ENCODE results near the gene INPP5B. TPM values are rescaled to one million over a fixed set of nuclear protein-coding genes. Genes with fewer than 3 reads are reported as not detected.

The INPP5B gene
- total and polyA plus RNA-seq, 2 donors (not counting 1 experiment from before 2014, with no cell fraction given), result 23.6 to 55.0 TPM

- no peak for TF ChIP-seq EZH2 (IDR thresholded peaks at IDR 0.05; ENCODE audit: low read length, missing control alignments)
- no peak for TF ChIP-seq CTCF (conservative IDR thresholded peaks at IDR 0.05 in 1 of 2, IDR thresholded peaks at IDR 0.05 in 1 of 2; ENCODE audit: low read depth in 1 of 2, low read length in 2 of 2)
- H3K4me1 ChIP-seq (ENCODE audit: control insufficient read depth, extremely low read depth, insufficient read depth, low read length), result no peaks in the 10 kb centered on the region
Observed at GRCh38 chr1:37845049-37845646, 101.7 kb downstream of the INPP5B start.

GRCh38 chr1:37844536-37844935 lies 102.3 kb downstream of the INPP5B start:
- peaks cover 33% of the 10 kb centered on the region for H3K79me2 ChIP-seq (ENCODE audit: control insufficient read depth, insufficient read depth, low read length)

More at GRCh38 chr1:37845049-37845646, 101.7 kb downstream of the INPP5B start:
- Histone ChIP-seq H3K9me3 (ENCODE audit: control insufficient read depth, insufficient read depth, low read depth, low read length) (no peaks in the 10 kb centered on the region), H3K4me3 (replicated peaks in 1 of 4; ENCODE audit: control extremely low read depth in 1 of 4, insufficient read depth in 1 of 4, low read depth in 3 of 4, low read length in 4 of 4) (no peak overlapping the region), H3K36me3 (ENCODE audit: control insufficient read depth, insufficient read depth, low read length) (peaks cover 3% of the 10 kb centered on the region), H3K27me3 (ENCODE audit: control insufficient read depth, insufficient read depth, low read length) (no peaks in the 10 kb centered on the region), H3K9ac (ENCODE audit: insufficient read depth, low read length) (no peak overlapping the region), H3K79me2 (ENCODE audit: control insufficient read depth, insufficient read depth, low read length) (peaks cover 39% of the 10 kb centered on the region), H3K27ac (ENCODE audit: insufficient read depth, low read length) (no peak overlapping the region), H4K20me1 (ENCODE audit: control insufficient read depth, extremely low read depth, insufficient read depth, low read length) (no peaks in the 10 kb centered on the region), H2AFZ (ENCODE audit: low read length) (no peak overlapping the region), H3K4me2 (ENCODE audit: extremely low read depth, insufficient read depth, low read length) (no peak overlapping the region)
- no peak for DNase-seq (ENCODE audit: low read depth in 2 of 2)

GRCh38 chr1:37841652-37842051 lies 105.2 kb downstream of the INPP5B start:
- Histone ChIP-seq H3K9me3 (ENCODE audit: control insufficient read depth, insufficient read depth, low read depth, low read length) (no peaks in the 10 kb centered on the region), H3K27me3 (ENCODE audit: control insufficient read depth, insufficient read depth, low read length) (no peaks in the 10 kb centered on the region), H4K20me1 (ENCODE audit: control insufficient read depth, extremely low read depth, insufficient read depth, low read length) (no peaks in the 10 kb centered on the region), H2AFZ (ENCODE audit: low read length) (no peak overlapping the region), H3K4me2 (ENCODE audit: extremely low read depth, insufficient read depth, low read length) (no peak overlapping the region), H3K79me2 (ENCODE audit: control insufficient read depth, insufficient read depth, low read length) (peaks cover 10% of the 10 kb centered on the region), H3K27ac (ENCODE audit: insufficient read depth, low read length) (no peak overlapping the region), H3K4me3 (replicated peaks in 1 of 4; ENCODE audit: control extremely low read depth in 1 of 4, insufficient read depth in 1 of 4, low read depth in 3 of 4, low read length in 4 of 4) (no peak overlapping the region), H3K4me1 (ENCODE audit: control insufficient read depth, extremely low read depth, insufficient read depth, low read length) (no peaks in the 10 kb centered on the region), H3K9ac (ENCODE audit: insufficient read depth, low read length) (no peak overlapping the region), H3K36me3 (ENCODE audit: control insufficient read depth, insufficient read depth, low read length) (peaks cover 10% of the 10 kb centered on the region)
- no peak for DNase-seq (ENCODE audit: low read depth in 2 of 2)
- TF ChIP-seq CTCF (conservative IDR thresholded peaks at IDR 0.05 in 1 of 2, IDR thresholded peaks at IDR 0.05 in 1 of 2; ENCODE audit: low read depth in 1 of 2, low read length in 2 of 2) (no peak), EZH2 (IDR thresholded peaks at IDR 0.05; ENCODE audit: low read length, missing control alignments) (no peak)

More at GRCh38 chr1:37844536-37844935, 102.3 kb downstream of the INPP5B start:
- no peak for DNase-seq (ENCODE audit: low read depth in 2 of 2)
- Histone ChIP-seq H4K20me1 (ENCODE audit: control insufficient read depth, extremely low read depth, insufficient read depth, low read length) (no peaks in the 10 kb centered on the region), H3K4me1 (ENCODE audit: control insufficient read depth, extremely low read depth, insufficient read depth, low read length) (no peaks in the 10 kb centered on the region), H3K36me3 (ENCODE audit: control insufficient read depth, insufficient read depth, low read length) (peaks cover 7% of the 10 kb centered on the region), H3K4me3 (replicated peaks in 1 of 4; ENCODE audit: control extremely low read depth in 1 of 4, insufficient read depth in 1 of 4, low read depth in 3 of 4, low read length in 4 of 4) (no peak overlapping the region), H3K4me2 (ENCODE audit: extremely low read depth, insufficient read depth, low read length) (no peak overlapping the region), H3K27me3 (ENCODE audit: control insufficient read depth, insufficient read depth, low read length) (no peaks in the 10 kb centered on the region), H2AFZ (ENCODE audit: low read length) (no peak overlapping the region), H3K27ac (ENCODE audit: insufficient read depth, low read length) (no peak overlapping the region), H3K9ac (ENCODE audit: insufficient read depth, low read length) (no peak overlapping the region), H3K9me3 (ENCODE audit: control insufficient read depth, insufficient read depth, low read depth, low read length) (no peaks in the 10 kb centered on the region)
- no peak for TF ChIP-seq CTCF (conservative IDR thresholded peaks at IDR 0.05 in 1 of 2, IDR thresholded peaks at IDR 0.05 in 1 of 2; ENCODE audit: low read depth in 1 of 2, low read length in 2 of 2)
- TF ChIP-seq EZH2 (IDR thresholded peaks at IDR 0.05; ENCODE audit: low read length, missing control alignments), result no peak
